ENCODE measurements around the gene OR56A3.

Gene OR56A3

GRCh38 chr11:5973530-5973929 lies 31.5 kb downstream of the OR56A3 start:
- no peak for DNase-seq (ENCODE audit: low spot score)

- DNase-seq (ENCODE audit: low spot score) = no peak
Observed at GRCh38 chr11:5983443-5983842, 41.4 kb downstream of the OR56A3 start.

DNA sequence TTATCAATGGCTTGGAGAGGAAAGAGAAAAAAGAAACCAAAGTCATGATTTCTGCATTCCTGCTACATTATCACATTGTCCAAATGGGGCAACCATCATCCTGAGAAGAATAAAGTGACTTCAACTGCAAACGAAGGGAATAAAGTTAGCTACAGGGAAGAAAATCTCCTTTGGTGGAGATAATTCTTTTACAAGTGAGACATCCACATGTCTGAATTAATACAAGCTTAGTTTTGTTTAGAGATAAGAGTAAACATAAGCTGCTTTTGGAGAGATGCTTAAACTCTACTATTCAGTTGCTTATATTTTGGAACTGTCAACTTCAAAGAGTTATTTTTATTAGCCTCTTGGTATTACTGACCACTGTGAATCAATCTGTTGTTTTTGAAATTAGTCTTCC lies 44.8 kb downstream of the OR56A3 start, which contains the start of gene OR52L1:
Gene OR52L1 (minus strand): TSS at position 101 of the 400 bp plus-strand sequence. CDS start 55 bp downstream, at position 46.
- no peak for DNase-seq (ENCODE audit: low spot score)

DNA sequence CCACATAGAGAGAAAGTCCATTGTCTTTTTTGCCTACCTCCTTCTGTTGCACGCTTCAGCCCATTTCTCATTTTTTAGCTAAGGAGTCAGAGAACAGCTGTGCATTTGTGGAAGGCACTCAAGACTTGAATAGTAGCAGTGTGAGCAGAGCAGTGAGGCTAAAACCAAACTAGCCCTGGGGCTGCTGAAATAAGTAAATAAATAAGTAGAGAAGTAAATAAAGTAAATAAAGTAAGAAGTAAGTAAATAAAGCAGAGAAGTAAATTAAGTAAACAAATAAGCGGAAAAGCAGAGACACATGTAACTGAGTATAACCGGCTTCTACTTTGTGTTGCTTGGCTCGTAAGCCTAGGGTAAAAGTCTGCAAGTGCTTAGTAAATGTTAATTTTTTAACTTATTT lies 47.2 kb downstream of the OR56A3 start:
- DNase-seq (ENCODE audit: low spot score) = no peak

DNA sequence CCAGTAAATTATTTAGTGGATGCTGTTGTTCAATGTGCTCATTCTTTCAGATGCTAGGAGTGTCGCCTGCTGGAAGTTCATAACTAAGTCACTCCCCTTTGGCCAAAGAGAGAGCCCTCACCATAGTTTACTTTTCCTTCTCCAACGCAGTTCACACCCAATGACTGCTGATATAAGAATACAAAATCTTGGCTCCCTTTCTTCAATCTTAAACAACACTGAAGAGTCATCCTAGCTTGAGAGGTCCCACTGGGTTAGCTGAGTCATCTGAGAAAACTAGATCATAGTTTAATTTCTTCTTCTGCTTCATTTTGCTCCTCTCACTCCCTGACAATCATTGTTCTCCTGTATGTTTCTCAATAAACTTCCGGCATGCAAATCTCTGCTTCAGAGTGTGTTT lies 50.1 kb downstream of the OR56A3 start:
- DNase-seq (ENCODE audit: low spot score) = no peak

- peak; percentile 54 for DNase-seq (ENCODE audit: low spot score)
Observed at GRCh38 chr11:5992604-5993251, 50.7 kb downstream of the OR56A3 start.

DNA sequence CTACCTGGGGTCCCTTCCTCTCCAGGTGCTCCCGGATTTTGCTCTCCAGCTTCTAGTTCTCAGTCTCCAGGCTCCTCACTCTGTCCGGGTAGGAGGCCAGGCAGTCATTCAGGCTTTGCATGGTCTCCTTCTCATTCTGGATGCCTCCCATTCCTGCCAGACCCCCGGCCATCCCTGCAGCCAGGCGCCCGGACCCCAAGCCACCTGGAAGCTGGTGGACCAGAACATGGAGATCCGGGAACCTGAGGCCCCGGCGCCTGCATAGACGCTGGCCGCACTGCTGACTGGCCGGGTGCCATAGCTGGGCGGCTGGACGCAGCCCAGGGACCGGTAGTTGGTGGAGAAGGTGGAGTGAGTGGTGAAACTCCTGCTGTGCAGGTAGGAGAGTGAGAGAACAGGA lies 52.7 kb downstream of the OR56A3 start:
- no peak for DNase-seq (ENCODE audit: low spot score)

Data from GM03348 (cell line).